NT2/D1 (cell line): ENCODE results near the gene KAT5.
"Not testable (repeated sequence)": the region's sequence is repeated elsewhere in the genome, so short reads cannot be mapped to it uniquely, and the experiment has no call there.

Experiments used
- DNase-seq: peaks from one replicate; pipeline ENCODE4 v3.0.0-alpha.2; 2011; ENCODE audit warnings: low read depth, low spot score
- H3K27me3 ChIP-seq: 2 replicates; pipeline ENCODE4 v1.6.0; 2011; ENCODE audit warnings: mild to moderate bottlenecking; ENCODE audit not compliant: insufficient read length, insufficient read depth
- H3K36me3 ChIP-seq: 2 replicates; pipeline ENCODE4 v1.6.1; 2011; ENCODE audit warnings: mild to moderate bottlenecking, low read length, mixed read lengths; ENCODE audit not compliant: insufficient read depth, insufficient read length
- H3K4me1 ChIP-seq: 2 replicates; pipeline ENCODE4 v1.5.1; 2011; ENCODE audit not compliant: insufficient read depth, insufficient read length
- H3K4me3 ChIP-seq: 2 replicates; pipeline ENCODE4 v1.5.1; 2011; ENCODE audit warnings: low read depth; ENCODE audit not compliant: insufficient read length
- H3K9ac ChIP-seq: 2 replicates; pipeline ENCODE4 v1.6.0; 2011; ENCODE audit warnings: low read depth; ENCODE audit not compliant: insufficient read length
- H3K9me3 ChIP-seq: 2 replicates; pipeline ENCODE4 v1.5.1; 2011; ENCODE audit warnings: mild to moderate bottlenecking, low read length; ENCODE audit not compliant: insufficient read depth
- SUZ12 ChIP-seq: IDR thresholded peaks from 2 replicates; pipeline ENCODE4 v1.6.1; 2011; ENCODE audit not compliant: insufficient read length, insufficient read depth; ENCODE audit errors: extremely low read depth
- YY1 ChIP-seq: IDR thresholded peaks from 2 replicates; pipeline ENCODE4 v1.6.1; 2011; ENCODE audit not compliant: insufficient read length, insufficient read depth
- ZNF274 ChIP-seq: IDR thresholded peaks from 2 replicates; pipeline ENCODE4 v1.6.1; 2011; ENCODE audit warnings: mild to moderate bottlenecking, low read depth, low read length

Gene KAT5

GRCh38 chr11:65718964-65719492 is 7.0 kb downstream of the KAT5 start:
- Histone ChIP-seq H3K27me3 (no peaks in the 10 kb centered on the region), H3K4me1 (peaks cover 8% of the 10 kb centered on the region), H3K9me3 (no peaks in the 10 kb centered on the region), H3K36me3 (peaks cover 59% of the 10 kb centered on the region), H3K9ac (peak overlapping the region; percentile 99), H3K4me3 (peak overlapping the region; percentile 98)
- TF ChIP-seq YY1, result no peak
- no peak for TF ChIP-seq SUZ12
- no peak for TF ChIP-seq ZNF274
- no peak for DNase-seq

- no peak for DNase-seq
- H3K9me3 ChIP-seq, result no peaks in the 10 kb centered on the region
Observed at GRCh38 chr11:65719871-65720210, 7.8 kb downstream of the KAT5 start.

GRCh38 chr11:65720211-65720934 is 8.3 kb downstream of the KAT5 start, which contains the start of gene RNASEH2C:
TSS of gene RNASEH2C (minus strand) at chr11:65720798. CDS start at chr11:65720758, 40 bp downstream.
- TF ChIP-seq ZNF274 (no peak), SUZ12 (no peak), YY1 (peak; percentile 31)
- peak; percentile 84 for DNase-seq
- peaks cover 46% of the 10 kb centered on the region for H3K36me3 ChIP-seq
- H3K4me1 ChIP-seq, result peaks cover 8% of the 10 kb centered on the region
- peak within 1 kb of the TSS; percentile 98 for H3K4me3 ChIP-seq
- H3K27me3 ChIP-seq, result no peaks in the 10 kb centered on the region
- H3K9ac ChIP-seq, result peak within 1 kb of the TSS; percentile 99
- H3K9me3 ChIP-seq, result no peaks in the 10 kb centered on the region

More at GRCh38 chr11:65719871-65720210, 7.8 kb downstream of the KAT5 start:
- Histone ChIP-seq H3K36me3 (peaks cover 51% of the 10 kb centered on the region), H3K4me1 (peaks cover 8% of the 10 kb centered on the region), H3K4me3 (peak overlapping the region; percentile 98), H3K27me3 (no peaks in the 10 kb centered on the region), H3K9ac (peak overlapping the region; percentile 99)
- TF ChIP-seq SUZ12 (no peak), ZNF274 (no peak), YY1 (no peak)

GRCh38 chr11:65722261-65722660 is 10.2 kb downstream of the KAT5 start:
- no peak for TF ChIP-seq YY1
- no peak for TF ChIP-seq ZNF274
- no peak for TF ChIP-seq SUZ12
- no peaks in the 10 kb centered on the region for H3K9me3 ChIP-seq
- H3K4me3 ChIP-seq, result no peak overlapping the region
- no peak for DNase-seq
- no peak overlapping the region for H3K9ac ChIP-seq
- peaks cover 8% of the 10 kb centered on the region for H3K4me1 ChIP-seq
- H3K27me3 ChIP-seq, result no peaks in the 10 kb centered on the region
- peaks cover 28% of the 10 kb centered on the region for H3K36me3 ChIP-seq

GRCh38 chr11:65726660-65727059 is 14.6 kb downstream of the KAT5 start:
- Histone ChIP-seq H3K27me3 (no peaks in the 10 kb centered on the region), H3K9me3 (no peaks in the 10 kb centered on the region), H3K4me3 (no peak overlapping the region), H3K9ac (no peak overlapping the region), H3K4me1 (no peaks in the 10 kb centered on the region), H3K36me3 (no peaks in the 10 kb centered on the region)
- DNase-seq, result no peak
- no peak for TF ChIP-seq ZNF274

GRCh38 chr11:65727865-65728264 is 15.8 kb downstream of the KAT5 start:
- no peaks in the 10 kb centered on the region for H3K27me3 ChIP-seq
- H3K9ac ChIP-seq, result no peak overlapping the region
- no peaks in the 10 kb centered on the region for H3K36me3 ChIP-seq
- H3K4me3 ChIP-seq, result no peak overlapping the region
- no peak for DNase-seq
- no peak for TF ChIP-seq ZNF274
- no peak for TF ChIP-seq SUZ12
- TF ChIP-seq YY1, result no peak
- no peaks in the 10 kb centered on the region for H3K4me1 ChIP-seq
- 0 out of 2 replicates have a peak, but pooled peaks cover 6% of the 10 kb centered on the region for H3K9me3 ChIP-seq

- H3K9me3 ChIP-seq, result peaks cover 9% of the 10 kb centered on the region; the same call in 1 of the 2 replicates
- no peak for DNase-seq
- no peaks in the 10 kb centered on the region for H3K27me3 ChIP-seq
- no peak overlapping the region for H3K4me3 ChIP-seq
- H3K9ac ChIP-seq, result no peak overlapping the region
- H3K4me1 ChIP-seq, result no peaks in the 10 kb centered on the region
- H3K36me3 ChIP-seq, result no peaks in the 10 kb centered on the region
- TF ChIP-seq SUZ12 (no peak), YY1 (no peak), ZNF274 (no peak)
Observed at GRCh38 chr11:65730461-65730860, 18.4 kb downstream of the KAT5 start.

- not testable (repeated sequence) for DNase-seq, H3K9ac ChIP-seq, H3K4me1 ChIP-seq, H3K4me3 ChIP-seq, H3K36me3 ChIP-seq, H3K27me3 ChIP-seq
- H3K9me3 ChIP-seq, result peaks cover 46% of the 10 kb centered on the region
Observed at GRCh38 chr11:65735111-65735510, 23.1 kb downstream of the KAT5 start.
